CD4-positive, alpha-beta T cell (primary cell): ENCODE data around the gene FUT6. TPM values are rescaled to one million over a fixed set of nuclear protein-coding genes. Genes with fewer than 3 reads are reported as not detected.
A peak's percentile ranks its signal among the peaks of the same experiment; 100 is the strongest.

ENCODE experiments used
- ATAC-seq: fragments of 200-7000 bp; cut with Tn5 transposase; one replicate; pipeline ENCODE4 v1.10.0; 2022; ENCODE audit warnings: mild to moderate bottlenecking; ENCODE audit not compliant: poor library complexity
- CTCF ChIA-PET: fragments of 350-600 bp; sonication (Branson Sonifier 250); formaldehyde crosslinking; loops from one replicate; lab custom pipeline; 2021; ENCODE audit warnings: antibody characterized with exemption, inconsistent platforms; lab: Charles Lee
- POLR2A ChIA-PET: fragments of 350-600 bp; sonication (Branson Sonifier 250); formaldehyde crosslinking; loops from one replicate; lab custom pipeline; 2021; ENCODE audit warnings: antibody characterized with exemption, inconsistent platforms; lab: Charles Lee
- DNase-seq, 14 experiments: peaks; one replicate each; pipeline ENCODE4 v3.0.0-alpha.2; 2013 to 2020; ENCODE audit warnings: mixed read lengths in 2 of 14
- H3K27ac ChIP-seq, 2 donors: one replicate each; pipeline versions ENCODE4 v1.5.1 to v1.7.0; 2013; ENCODE audit warnings: low read length in 2 of 2, low read depth in 1 of 2, mild to moderate bottlenecking in 1 of 2
- H3K27me3 ChIP-seq, 2 experiments: 1 replicate in 1 of 2; 2 replicates in 1 of 2; pipeline versions ENCODE4 v1.6.1 to v1.7.0; 2013; ENCODE audit warnings: low read length in 2 of 2, control low read depth in 1 of 2, mild to moderate bottlenecking in 1 of 2, moderate library complexity in 1 of 2; ENCODE audit not compliant: insufficient read depth in 2 of 2, control insufficient read depth in 1 of 2
- H3K36me3 ChIP-seq: one replicate; pipeline ENCODE4 v1.6.1; 2013; ENCODE audit warnings: low read length, control low read depth; ENCODE audit not compliant: insufficient read depth
- H3K4me1 ChIP-seq: one replicate; pipeline ENCODE4 v1.6.1; 2013; ENCODE audit warnings: low read length, control low read depth; ENCODE audit not compliant: insufficient read depth
- H3K4me3 ChIP-seq: one replicate; pipeline ENCODE4 v1.5.1; 2013; ENCODE audit warnings: mild to moderate bottlenecking, low read length, moderate library complexity
- H3K9me3 ChIP-seq, 2 experiments: 1 replicate in 1 of 2; 2 replicates in 1 of 2; pipeline versions ENCODE4 v1.6.1 to v1.7.0; 2013; ENCODE audit warnings: low read length in 2 of 2, mild to moderate bottlenecking in 2 of 2, control low read depth in 1 of 2, moderate library complexity in 1 of 2; ENCODE audit not compliant: control insufficient read depth in 1 of 2, insufficient read depth in 1 of 2
- H3K27ac Mint-ChIP-seq: one replicate; pipeline ENCODE4 v1.8.0; 2020; ENCODE audit warnings: mixed read lengths
- H3K27me3 Mint-ChIP-seq: one replicate; pipeline ENCODE4 v1.8.0; 2021; ENCODE audit warnings: mixed read lengths
- H3K36me3 Mint-ChIP-seq: one replicate; pipeline ENCODE4 v1.8.0; 2021; ENCODE audit warnings: low read depth, mixed read lengths
- H3K4me1 Mint-ChIP-seq: one replicate; pipeline ENCODE4 v1.8.0; 2021; ENCODE audit warnings: low read depth, mixed read lengths
- H3K4me3 Mint-ChIP-seq: one replicate; pipeline ENCODE4 v1.8.0; 2020; ENCODE audit warnings: mild to moderate bottlenecking, mixed read lengths
- H3K9me3 Mint-ChIP-seq: one replicate; pipeline ENCODE4 v1.8.0; 2020; ENCODE audit warnings: mixed read lengths
- intact Hi-C, 2 experiments: fragments of 100-400 bp; cut with DNase I in 1 of 2; cut with micrococcal nuclease in 1 of 2; formaldehyde crosslinking; loops; one replicate each; pipeline versions ENCODE4 v1.15.1 to v1.9.0; 2023 to 2025; cut with DNase I, micrococcal nuclease
- total RNA-seq, 174 experiments: library from RNA in 2 of 174; stranded (reverse) in 2 of 174; gene quantifications; one replicate each; pipeline ENCODE4 v1.2.3 and lab custom pipeline; 2021 to 2026
- TF ChIP-seq, protein P1 (sequence below): fragments of 200-600 bp; IDR thresholded peaks from one replicate; pipeline ENCODE4 v1.8.0; 2022; ENCODE audit warnings: antibody characterized with exemption, mild to moderate bottlenecking

FUT6 gene
- total RNA-seq, 2 experiments from 2014 or later, result 0.17 TPM; not detected in 1

- peak; percentile 93 for ATAC-seq
- H3K27me3 Mint-ChIP-seq, result no peaks in the 10 kb centered on the region
- no peaks in the 10 kb centered on the region for H3K27me3 ChIP-seq
Measured at GRCh38 chr19:5790559-5791520, 48.7 kb downstream of the FUT6 start, which contains the start of gene DUS3L. Gene DUS3L, minus strand, starts transcription at chr19:5791163. Its CDS starts 22 bp downstream, at chr19:5791141.

DNA sequence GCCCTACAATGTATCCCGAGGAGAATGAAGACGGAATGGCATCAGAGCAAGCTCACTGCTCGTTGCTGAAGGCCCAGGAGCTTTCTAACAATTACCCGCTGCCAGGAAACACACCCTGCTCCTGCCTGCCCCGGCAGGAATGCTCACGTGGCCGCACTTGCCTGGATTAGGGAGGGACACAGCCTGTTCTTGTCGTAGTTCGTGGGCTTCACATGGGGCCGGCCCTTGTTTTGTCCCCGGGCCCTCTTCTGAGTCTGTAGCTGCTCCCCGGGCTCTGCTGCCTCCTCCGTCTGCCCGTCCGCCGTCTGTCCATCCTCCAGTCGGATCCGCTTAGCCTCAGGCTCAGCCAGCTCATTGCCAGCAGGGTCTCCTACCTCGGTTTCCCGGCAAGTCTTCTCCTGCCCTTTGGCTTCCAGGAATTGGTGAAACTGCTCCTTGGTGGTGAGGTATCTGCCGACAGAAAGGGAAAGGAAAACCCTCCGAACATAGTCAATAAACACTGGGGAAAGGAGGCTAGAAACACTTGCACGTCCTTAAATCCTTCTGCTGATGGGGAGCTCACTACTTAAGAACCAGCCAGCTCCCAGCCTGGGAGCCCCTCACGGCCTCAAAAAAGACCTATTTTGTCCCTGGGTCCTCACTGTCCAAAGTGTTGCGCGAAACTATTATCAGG lies 49.5 kb downstream of the FUT6 start:
- ATAC-seq (no peak), DNase-seq (peak in 1 of 14 experiments; percentile 52)
- H3K9me3 Mint-ChIP-seq, result no peaks in the 10 kb centered on the region
- H3K4me3 Mint-ChIP-seq, result peak overlapping the region; percentile 96
- TF ChIP-seq, protein P1, sequence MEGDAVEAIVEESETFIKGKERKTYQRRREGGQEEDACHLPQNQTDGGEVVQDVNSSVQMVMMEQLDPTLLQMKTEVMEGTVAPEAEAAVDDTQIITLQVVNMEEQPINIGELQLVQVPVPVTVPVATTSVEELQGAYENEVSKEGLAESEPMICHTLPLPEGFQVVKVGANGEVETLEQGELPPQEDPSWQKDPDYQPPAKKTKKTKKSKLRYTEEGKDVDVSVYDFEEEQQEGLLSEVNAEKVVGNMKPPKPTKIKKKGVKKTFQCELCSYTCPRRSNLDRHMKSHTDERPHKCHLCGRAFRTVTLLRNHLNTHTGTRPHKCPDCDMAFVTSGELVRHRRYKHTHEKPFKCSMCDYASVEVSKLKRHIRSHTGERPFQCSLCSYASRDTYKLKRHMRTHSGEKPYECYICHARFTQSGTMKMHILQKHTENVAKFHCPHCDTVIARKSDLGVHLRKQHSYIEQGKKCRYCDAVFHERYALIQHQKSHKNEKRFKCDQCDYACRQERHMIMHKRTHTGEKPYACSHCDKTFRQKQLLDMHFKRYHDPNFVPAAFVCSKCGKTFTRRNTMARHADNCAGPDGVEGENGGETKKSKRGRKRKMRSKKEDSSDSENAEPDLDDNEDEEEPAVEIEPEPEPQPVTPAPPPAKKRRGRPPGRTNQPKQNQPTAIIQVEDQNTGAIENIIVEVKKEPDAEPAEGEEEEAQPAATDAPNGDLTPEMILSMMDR, result no peak
- H3K27me3 Mint-ChIP-seq, result no peaks in the 10 kb centered on the region
- peaks cover 15% of the 10 kb centered on the region for H3K4me1 Mint-ChIP-seq
- no peaks in the 10 kb centered on the region for H3K9me3 ChIP-seq
- intact Hi-C loops, result loop anchor here (1.0 to 5.0 kb wide), 7 partner anchors 37 to 168 kb away; partner anchors contain the start of genes CATSPERD (in 2 of the 2), LONP1 (in 2 of the 2), SAFB (in 2 of the 2) and SAFB2 (in 2 of the 2)
- peaks cover 26% of the 10 kb centered on the region for H3K4me1 ChIP-seq
- no peaks in the 10 kb centered on the region for H3K27me3 ChIP-seq
- peaks cover 45% of the 10 kb centered on the region for H3K36me3 Mint-ChIP-seq
- H3K36me3 ChIP-seq, result peaks cover 50% of the 10 kb centered on the region
- H3K27ac Mint-ChIP-seq, result peak overlapping the region; percentile 97
- POLR2A ChIA-PET, result interaction anchor here (1.0 to 3.6 kb wide), 7 partner anchors 14 to 1543 kb away, joined by 4 to 23 read pairs (median 15); partner anchors contain the start of genes CATSPERD, LONP1, NDUFA11 and SAFB
- H3K27ac ChIP-seq, result peak overlapping the region in 1 of 2 donors; percentile 96
- H3K4me3 ChIP-seq, result peak overlapping the region; percentile 69
- CTCF ChIA-PET, result interaction anchor here (6.2 kb wide), 1 partner anchor 14 kb away, joined by 37 read pairs; the partner anchor contains the start of gene NRTN

More at GRCh38 chr19:5790559-5791520, 48.7 kb downstream of the FUT6 start, which contains the start of gene DUS3L:
- H3K4me1 ChIP-seq, result peaks cover 26% of the 10 kb centered on the region
- H3K9me3 ChIP-seq, result no peaks in the 10 kb centered on the region
- Mint-ChIP-seq H3K36me3 (peaks cover 41% of the 10 kb centered on the region), H3K4me3 (peak within 1 kb of the TSS; percentile 96), H3K27ac (peak within 1 kb of the TSS; percentile 97), H3K9me3 (no peaks in the 10 kb centered on the region), H3K4me1 (peaks cover 15% of the 10 kb centered on the region)
- intact Hi-C loops, result loop anchor here (1.0 to 5.0 kb wide), 8 partner anchors 13 to 169 kb away; partner anchors contain the start of genes CATSPERD (in 2 of the 2), LONP1 (in 2 of the 2), SAFB (in 2 of the 2) and SAFB2 (in 2 of the 2)
- H3K27ac ChIP-seq, result peak within 1 kb of the TSS; percentile 96 to 97
- CTCF ChIA-PET, result interaction anchor here (6.2 kb wide), 1 partner anchor 13 kb away, joined by 37 read pairs; the partner anchor contains the start of gene NRTN
- H3K4me3 ChIP-seq, result peak within 1 kb of the TSS; percentile 69
- peak; percentile 91 to 99 (median 94) for DNase-seq
- peaks cover 42% of the 10 kb centered on the region for H3K36me3 ChIP-seq
- TF ChIP-seq, protein P1, result no peak
- POLR2A ChIA-PET, result interaction anchor here (0.9 to 3.6 kb wide), 9 partner anchors 13 to 1544 kb away, joined by 3 to 23 read pairs (median 15); partner anchors contain the start of genes CATSPERD, LONP1, NDUFA11 and SAFB
